ENCODE results near the gene NAA60. TPM values are rescaled to one million over a fixed set of nuclear protein-coding genes. Genes with fewer than 3 reads are reported as not detected.
"Not testable (repeated sequence)": the region's sequence is repeated elsewhere in the genome, so short reads cannot be mapped to it uniquely, and the experiment has no call there.

NAA60 gene
- total RNA-seq, 1 experiment from 2014 or later, result 21.7 TPM

DNA sequence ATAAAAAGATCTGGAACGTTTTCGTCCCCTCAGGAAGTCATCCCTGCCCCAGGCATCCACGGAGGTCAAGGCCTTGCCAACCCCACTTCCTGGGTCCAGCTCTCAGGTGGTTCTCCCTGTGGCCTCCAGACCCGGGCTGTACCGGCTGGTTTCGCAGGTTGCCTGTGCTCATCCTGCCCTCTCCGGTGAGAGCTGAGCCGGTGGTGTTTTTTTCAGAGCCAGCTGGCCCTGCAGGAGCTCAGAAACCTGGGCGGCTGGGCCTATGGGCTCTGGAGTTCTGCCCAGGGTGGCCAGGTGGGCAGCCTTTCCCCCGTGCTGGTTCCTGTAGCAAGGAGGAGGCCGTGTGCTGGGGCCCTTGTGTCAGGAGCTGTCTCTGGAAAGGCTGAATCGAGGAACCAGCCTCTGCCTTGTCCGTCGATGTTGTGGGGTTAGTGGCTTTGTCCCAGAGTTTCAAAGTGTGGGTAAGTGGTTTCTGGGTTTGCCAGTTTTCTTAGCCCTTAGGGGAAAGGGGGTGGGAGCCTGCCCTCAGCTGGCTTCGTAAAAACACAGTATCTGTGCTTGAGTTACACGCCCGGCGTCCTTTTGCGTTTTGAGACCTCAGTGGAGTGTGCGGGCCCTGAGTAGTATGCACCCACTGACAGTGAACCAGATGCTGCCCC lies 28.2 kb downstream of the NAA60 start:
- H3K4me3 ChIP-seq, result no peak overlapping the region
- H3K4me1 ChIP-seq, result no peaks in the 10 kb centered on the region
- no peaks in the 10 kb centered on the region for H3K36me3 ChIP-seq
- H3K27ac ChIP-seq, result no peak overlapping the region
- no peaks in the 10 kb centered on the region for H3K27me3 ChIP-seq
- no peaks in the 10 kb centered on the region for H3K9me3 ChIP-seq (replicated peaks)
- no peak for DNase-seq

DNA sequence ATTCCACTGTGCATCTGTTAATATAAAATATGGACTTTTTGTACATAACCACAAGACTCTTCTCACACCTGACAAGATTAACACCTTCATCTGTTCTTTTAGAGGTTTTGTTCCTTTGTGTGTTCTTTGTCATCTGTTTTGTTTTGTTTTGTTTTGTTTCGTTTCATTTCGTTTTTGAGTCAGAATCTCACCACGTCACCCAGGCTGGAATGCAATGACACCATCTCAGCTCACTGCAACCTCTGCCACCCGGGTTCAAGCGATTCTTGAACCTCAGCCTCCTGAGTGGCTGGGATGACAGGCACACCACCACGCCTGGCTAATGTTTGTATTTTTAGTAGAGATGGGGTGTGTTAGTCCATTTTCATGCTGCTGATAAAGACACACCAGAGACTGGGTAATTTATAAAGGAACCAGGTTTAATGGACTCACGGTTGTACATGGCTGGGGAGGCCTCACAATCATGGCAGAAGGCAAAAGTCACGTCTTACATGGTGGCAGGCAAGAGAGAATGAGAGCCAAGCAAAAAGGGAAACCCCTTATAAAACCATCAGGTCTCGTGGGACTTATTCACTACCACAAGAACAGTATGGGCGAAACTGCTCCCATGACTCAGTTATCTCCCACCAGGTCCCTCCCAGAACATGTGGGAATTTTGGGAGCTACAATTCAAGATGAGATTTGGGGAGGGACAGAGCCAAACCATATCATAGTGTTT lies 29.6 kb downstream of the NAA60 start:
- H3K36me3 ChIP-seq, result no peaks in the 10 kb centered on the region
- DNase-seq, result no peak
- H3K4me3 ChIP-seq, result no peak overlapping the region
- H3K9me3 ChIP-seq (replicated peaks), result no peaks in the 10 kb centered on the region
- no peaks in the 10 kb centered on the region for H3K4me1 ChIP-seq
- no peak overlapping the region for H3K27ac ChIP-seq
- no peaks in the 10 kb centered on the region for H3K27me3 ChIP-seq

DNA sequence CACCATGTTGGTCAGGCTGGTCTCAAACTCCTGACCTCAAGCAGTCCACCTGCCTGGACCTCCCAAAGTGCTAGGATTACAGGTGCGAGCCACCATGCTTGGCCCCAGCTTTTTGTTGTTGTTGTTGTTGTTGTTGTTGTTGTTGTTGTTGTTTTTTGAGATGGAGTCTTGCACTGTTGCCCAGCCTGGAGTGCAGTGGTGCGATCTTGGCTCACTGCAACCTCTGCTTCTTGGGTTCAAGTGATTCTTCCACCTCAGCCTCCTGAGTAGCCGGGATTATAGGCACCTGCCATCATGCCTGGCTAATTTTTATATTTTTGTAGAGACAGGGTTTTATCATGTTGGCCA lies 30.1 kb downstream of the NAA60 start:
- H3K36me3 ChIP-seq; H3K9me3 ChIP-seq (replicated peaks); H3K27ac ChIP-seq; H3K4me3 ChIP-seq; DNase-seq; H3K4me1 ChIP-seq; H3K27me3 ChIP-seq: not testable (repeated sequence)

DNA sequence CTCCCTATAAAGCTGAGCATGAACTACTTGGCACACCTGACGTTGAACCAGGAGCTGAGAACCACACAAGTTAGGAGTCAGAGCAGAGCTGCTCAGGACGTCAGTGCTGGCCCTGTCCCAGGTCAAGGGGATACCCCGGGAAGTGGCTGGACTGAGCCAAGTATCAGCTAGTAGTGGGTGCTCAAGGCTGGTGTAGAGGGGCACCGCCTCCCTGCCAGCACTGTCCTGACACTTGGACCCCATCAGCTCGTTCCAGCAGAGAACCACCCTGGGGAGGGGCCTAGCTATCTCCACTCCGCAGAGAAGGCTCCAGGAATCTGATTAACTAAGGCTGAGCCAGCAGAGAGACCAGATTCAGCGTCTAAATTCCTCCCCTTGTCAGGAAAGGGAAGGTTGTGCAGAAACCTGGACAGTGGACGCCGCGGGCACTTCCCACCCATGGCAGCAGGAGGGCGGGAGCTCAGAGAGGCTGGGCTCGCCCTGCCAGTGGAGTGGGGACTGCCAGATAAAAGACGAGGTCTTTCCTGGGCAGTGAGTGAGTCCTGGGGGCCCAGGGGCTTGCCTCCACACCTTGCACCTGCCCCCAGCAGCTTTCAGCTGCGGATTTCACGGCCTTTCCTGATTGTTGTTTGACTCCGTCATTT lies 30.8 kb downstream of the NAA60 start:
- H3K27ac ChIP-seq, result no peak overlapping the region
- H3K9me3 ChIP-seq (replicated peaks), result no peaks in the 10 kb centered on the region
- H3K4me3 ChIP-seq, result no peak overlapping the region
- no peaks in the 10 kb centered on the region for H3K4me1 ChIP-seq
- H3K27me3 ChIP-seq, result no peaks in the 10 kb centered on the region
- H3K36me3 ChIP-seq, result no peaks in the 10 kb centered on the region
- no peak for DNase-seq

DNA sequence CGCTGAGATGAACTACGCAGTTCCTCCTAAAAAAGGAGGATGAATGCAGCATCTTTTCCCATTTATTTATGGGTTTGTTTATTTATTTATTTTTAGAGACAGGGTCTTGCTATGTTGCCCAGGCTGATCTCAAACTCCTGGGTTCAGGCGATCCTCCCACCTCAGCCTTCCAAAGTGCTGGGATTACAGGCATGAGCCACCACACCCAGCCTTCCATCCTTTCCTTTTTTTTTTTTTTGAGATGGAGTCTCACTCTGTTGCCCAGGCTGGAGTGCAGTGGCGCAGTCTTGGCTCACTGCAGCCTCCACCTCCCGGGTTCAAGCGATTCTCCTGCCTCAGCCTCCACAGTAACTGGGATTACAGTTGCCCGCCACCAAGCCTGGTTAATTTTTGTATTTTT lies 31.4 kb downstream of the NAA60 start:
- not testable (repeated sequence) for H3K27ac ChIP-seq; H3K4me1 ChIP-seq; H3K4me3 ChIP-seq; H3K27me3 ChIP-seq; H3K36me3 ChIP-seq; H3K9me3 ChIP-seq (replicated peaks); DNase-seq

DNA sequence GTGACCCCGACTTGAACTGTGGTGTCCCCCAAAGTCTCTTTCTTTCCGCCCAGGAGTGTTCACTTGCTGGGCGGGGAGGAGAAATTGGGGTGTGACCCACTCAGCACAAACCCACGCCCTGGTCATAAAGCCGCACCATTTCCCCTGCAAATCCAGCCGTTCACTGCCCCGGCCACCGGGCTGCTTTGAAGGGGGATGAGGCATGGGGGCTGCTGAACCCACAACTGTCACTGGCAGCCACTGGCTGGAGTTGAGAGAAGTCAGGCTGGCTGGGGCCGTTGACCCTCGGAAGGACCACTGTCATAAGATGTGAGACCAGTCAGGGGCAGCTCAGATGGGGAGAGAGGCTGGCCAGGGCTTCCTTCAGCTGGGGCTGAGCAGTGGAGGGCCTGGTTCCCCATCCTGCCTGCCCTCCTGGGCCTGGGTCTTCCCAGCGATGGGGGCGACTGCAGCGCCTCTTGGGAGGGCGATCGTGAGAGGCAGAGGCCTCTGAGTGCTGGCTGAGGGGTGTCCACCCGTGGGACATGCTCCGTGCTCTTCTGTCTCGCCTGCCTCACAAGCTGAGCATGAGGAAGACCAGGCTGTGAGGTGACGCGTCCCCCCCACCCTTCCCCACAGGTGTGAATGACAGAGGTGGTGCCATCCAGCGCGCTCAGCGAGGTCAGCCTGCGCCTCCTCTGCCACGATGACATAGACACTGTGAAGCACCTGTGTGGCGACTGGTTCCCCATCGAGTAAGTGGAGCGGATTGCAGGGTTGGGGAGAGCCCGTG lies 32.3 kb downstream of the NAA60 start:
- Histone ChIP-seq H3K4me1 (no peaks in the 10 kb centered on the region), H3K27me3 (no peaks in the 10 kb centered on the region), H3K36me3 (0 out of 2 replicates have a peak, but pooled peaks cover 4% of the 10 kb centered on the region), H3K27ac (no peak overlapping the region), H3K9me3 (replicated peaks) (no peaks in the 10 kb centered on the region), H3K4me3 (no peak overlapping the region)
- no peak for DNase-seq

DNA sequence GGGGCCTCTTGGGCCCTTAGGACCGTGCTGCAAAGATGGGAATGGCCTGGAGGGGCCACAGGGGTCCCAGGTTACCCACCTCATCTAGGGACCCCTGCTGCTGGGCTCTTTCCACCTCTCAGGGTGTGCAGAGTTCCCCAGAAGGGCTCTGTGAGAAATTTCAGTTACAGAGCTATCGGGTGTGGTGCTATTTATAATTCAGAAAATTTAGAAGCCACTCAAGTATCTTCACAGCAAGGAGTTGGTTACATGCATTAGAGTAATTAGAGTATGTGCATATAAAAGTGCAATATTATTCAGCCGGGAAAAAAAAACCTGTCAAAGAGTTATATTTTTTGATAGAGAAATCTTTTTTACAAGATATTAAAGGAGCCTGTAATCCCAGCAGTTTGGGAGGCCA lies 32.9 kb downstream of the NAA60 start:
- H3K9me3 ChIP-seq (replicated peaks), result no peaks in the 10 kb centered on the region
- no peaks in the 10 kb centered on the region for H3K27me3 ChIP-seq
- no peak overlapping the region for H3K4me3 ChIP-seq
- 0 out of 2 replicates have a peak, but pooled peaks cover 4% of the 10 kb centered on the region for H3K36me3 ChIP-seq
- H3K4me1 ChIP-seq, result no peaks in the 10 kb centered on the region
- H3K27ac ChIP-seq, result no peak overlapping the region
- DNase-seq, result no peak

DNA sequence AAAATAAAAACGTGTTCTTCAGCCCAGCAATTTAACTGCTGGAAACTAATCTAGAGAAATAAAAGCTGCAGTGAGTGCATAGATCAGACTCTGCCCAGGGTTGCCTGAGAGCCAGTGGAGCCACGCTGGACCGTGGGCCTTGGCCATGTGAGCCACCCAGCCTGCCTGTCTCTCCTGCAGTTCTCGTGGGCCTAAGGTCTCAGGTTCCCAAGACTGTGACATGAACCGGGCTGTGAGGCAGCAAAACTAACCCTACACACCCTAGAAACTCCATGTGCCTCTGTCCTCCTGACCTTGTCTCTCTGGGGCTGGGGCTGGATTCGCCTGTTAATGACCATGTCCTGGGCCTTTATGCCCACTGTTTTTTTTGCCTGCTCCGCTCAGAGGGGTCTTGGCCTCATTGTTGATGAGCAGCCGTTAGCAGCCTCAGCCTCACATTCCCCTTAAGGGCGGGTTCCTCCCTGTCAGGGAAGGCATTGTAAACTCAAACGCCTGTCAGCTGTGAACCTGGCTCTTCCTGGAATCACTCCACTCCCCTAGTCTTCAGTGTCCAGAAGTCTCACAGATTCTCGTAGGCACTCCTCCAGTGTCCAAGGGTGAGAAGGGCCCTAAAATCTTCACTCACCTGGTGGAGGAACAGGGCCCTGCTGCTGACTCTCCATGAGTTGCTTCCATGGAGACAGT lies 34.9 kb downstream of the NAA60 start:
- Histone ChIP-seq H3K27ac (no peak overlapping the region), H3K4me1 (no peaks in the 10 kb centered on the region)
- no peak for DNase-seq

DNA sequence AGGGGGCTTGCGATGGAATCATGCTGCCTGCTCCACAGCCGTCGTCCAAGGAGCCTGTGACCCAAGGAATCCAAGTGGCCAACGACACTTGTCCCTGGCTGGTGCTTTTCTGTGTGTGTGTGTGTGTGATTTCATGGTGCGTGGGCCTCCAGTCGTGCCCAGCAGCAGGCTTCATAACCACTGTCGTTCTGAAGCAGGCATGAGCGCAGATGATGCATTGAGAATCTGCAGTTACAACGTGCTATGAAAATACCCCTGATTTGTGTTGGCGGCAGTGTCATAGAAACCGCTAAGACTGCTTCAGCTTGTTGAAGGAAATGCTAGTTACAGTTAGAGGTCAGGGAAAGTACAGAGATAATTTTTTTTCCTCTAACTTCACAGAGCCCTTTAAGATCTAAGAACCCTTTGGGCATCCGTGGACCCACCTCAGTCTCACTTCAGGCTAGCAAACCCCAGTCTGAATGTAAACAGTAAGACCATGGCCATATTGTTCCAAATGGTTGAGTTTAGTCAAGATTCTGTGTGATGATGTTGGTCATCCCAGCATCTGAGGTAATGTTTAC lies 36.3 kb downstream of the NAA60 start:
- no peak for DNase-seq
- Histone ChIP-seq H3K27ac (no peak overlapping the region), H3K9me3 (replicated peaks) (no peaks in the 10 kb centered on the region), H3K27me3 (no peaks in the 10 kb centered on the region), H3K4me1 (no peaks in the 10 kb centered on the region), H3K4me3 (no peak overlapping the region), H3K36me3 (peaks cover 7% of the 10 kb centered on the region; the same call in 1 of the 2 replicates)

More for the DNA sequence above, 34.9 kb downstream of the NAA60 start:
- Histone ChIP-seq H3K36me3 (peaks cover 7% of the 10 kb centered on the region; the same call in 1 of the 2 replicates), H3K4me3 (no peak overlapping the region), H3K27me3 (no peaks in the 10 kb centered on the region), H3K9me3 (replicated peaks) (no peaks in the 10 kb centered on the region)

DNA sequence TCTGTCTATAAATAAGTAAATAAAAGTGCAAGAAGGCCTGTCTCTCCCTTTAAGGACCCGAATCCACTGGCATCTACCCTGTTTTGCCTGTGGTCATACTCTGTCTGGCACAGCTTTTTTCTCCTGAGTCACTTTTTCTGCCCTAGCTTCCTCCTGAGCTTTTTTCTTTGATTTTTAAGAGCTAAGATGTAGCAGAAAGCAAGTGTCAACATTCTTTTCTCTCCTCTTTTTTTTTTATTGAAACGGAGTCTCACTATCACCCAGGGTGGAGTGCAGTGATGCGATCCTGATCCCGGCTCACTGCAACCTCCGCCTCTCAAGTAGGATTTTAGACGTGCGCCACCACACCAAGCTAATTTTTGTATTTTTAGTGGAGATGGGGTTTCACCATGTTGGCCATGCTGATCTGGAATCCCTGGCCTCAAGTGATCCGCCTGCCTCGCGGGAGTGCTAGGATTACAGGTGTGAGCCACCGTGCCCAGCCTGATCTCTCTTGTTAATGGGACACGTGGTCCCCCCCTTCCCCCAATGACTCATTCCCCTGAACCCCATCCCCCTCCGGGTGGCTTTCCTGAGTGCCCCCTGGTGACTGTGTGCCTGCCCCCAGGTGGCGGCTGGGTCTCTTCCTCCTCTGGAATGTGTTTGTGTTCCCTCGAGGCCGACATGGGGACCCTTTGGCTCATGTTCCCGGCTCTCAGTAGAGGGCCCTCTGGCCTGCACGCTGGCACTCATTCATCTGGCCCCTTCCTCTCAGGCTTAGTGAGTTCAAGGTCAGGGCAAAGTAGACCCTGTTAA lies 37.6 kb downstream of the NAA60 start:
- Histone ChIP-seq H3K4me1 (no peaks in the 10 kb centered on the region), H3K4me3 (no peak overlapping the region), H3K27me3 (no peaks in the 10 kb centered on the region), H3K9me3 (replicated peaks) (no peaks in the 10 kb centered on the region), H3K27ac (no peak overlapping the region), H3K36me3 (peaks cover 13% of the 10 kb centered on the region; the same call in 1 of the 2 replicates)
- DNase-seq, result no peak

DNA sequence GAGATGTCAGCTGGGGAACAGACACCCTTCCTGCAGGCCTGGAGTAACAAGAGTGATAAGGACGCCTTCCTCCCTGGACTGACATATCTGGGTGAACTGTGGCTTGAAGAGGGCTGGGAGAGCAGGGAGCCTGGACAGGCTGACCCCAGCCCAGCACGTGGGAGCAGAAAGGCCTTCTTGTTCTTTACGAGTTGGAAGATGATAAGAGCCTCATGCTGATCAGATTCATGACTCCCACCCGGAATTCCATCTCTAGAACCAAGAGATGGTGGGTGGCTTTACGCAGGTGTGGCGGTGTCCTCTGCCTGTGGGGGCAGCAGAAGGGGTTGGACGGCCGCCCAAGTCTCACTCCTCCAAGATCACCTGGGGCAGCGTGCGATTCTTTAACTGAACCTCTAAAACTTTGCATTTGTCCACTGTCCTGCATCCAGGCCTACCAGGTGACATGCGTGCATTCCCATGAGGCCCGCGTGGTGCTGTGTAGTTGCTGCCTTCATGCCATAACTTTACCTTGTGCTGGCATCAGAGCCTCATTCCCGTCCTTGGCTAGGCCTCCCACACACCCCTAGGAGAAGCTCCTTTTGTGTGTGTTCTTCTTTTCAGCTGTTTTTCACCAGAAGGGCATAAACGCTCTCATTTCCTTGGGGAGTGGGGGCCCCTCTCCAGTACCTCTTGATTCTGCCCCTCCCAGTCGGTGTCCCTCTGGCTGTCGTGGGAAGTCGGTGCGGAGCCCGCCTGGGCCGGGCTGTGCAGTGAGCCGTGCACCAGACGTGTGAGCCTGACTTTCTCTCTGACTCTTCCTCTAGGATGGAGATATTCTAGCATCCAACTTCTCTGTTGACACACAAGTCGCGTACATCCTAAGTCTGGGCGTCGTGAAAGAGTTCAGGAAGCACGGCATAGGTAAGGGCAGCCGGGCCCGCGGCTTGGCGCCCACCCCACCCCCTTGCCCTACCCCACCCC lies 38.5 kb downstream of the NAA60 start:
- no peak for DNase-seq
- Histone ChIP-seq H3K4me1 (no peaks in the 10 kb centered on the region), H3K9me3 (replicated peaks) (no peaks in the 10 kb centered on the region), H3K27ac (no peak overlapping the region), H3K4me3 (no peak overlapping the region), H3K36me3 (peaks cover 16% of the 10 kb centered on the region; the same call in 1 of the 2 replicates), H3K27me3 (no peaks in the 10 kb centered on the region)

DNA sequence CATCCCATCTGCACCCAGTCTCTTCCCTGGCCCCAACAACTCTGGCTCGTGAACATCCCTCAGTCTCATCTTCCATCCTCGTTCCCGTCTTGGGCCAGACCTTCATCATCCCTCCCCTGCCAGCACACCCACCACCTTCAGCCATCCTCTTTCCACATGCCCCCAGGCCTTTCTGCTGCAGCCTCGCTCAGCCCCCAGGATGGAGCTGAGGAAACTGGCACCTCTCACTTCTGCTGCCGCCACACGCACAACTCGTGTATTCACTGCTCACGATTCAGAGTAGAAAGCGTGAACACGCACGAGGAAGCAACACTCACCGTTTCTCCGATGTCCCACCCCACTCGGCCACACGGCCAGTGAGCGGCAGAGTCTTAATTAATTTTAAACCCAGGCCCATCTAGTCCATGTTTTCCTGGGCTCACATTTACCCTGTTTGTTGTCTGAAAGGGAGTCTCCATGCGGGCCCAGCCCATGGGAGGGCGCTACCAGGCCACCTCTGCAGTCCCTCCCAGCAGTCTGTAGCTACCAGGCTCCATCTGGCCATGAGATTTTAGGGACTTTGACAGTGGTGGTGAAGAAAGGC lies 39.3 kb downstream of the NAA60 start:
- Histone ChIP-seq H3K27ac (no peak overlapping the region), H3K36me3 (peaks cover 16% of the 10 kb centered on the region; the same call in 1 of the 2 replicates), H3K27me3 (no peaks in the 10 kb centered on the region), H3K4me3 (no peak overlapping the region), H3K4me1 (no peaks in the 10 kb centered on the region), H3K9me3 (replicated peaks) (no peaks in the 10 kb centered on the region)
- no peak for DNase-seq

All from SJCRH30 (cell line).